Lower lobe of right lung (tissue), 2 donors: ENCODE data around the gene FBXL13. TPM values are rescaled to one million over a fixed set of nuclear protein-coding genes. Genes with fewer than 3 reads are reported as not detected.
A peak's percentile ranks its signal among the peaks of the same experiment; 100 is the strongest.

Source experiments
- ATAC-seq, 2 donors: fragments of 200-7000 bp; cut with Tn5 transposase; one replicate each; pipeline ENCODE4 v1.9.1; 2020 to 2022; ENCODE audit warnings: mild to moderate bottlenecking in 2 of 2, moderate library complexity in 2 of 2
- DNase-seq: peaks from one replicate; pipeline ENCODE4 v3.0.0-alpha.2; 2020
- H3K27ac ChIP-seq: fragments of 200-600 bp; one replicate; pipeline ENCODE4 v1.8.0; 2022
- H3K27me3 ChIP-seq: fragments of 200-600 bp; one replicate; pipeline ENCODE4 v1.8.0; 2022; ENCODE audit warnings: low read depth
- H3K36me3 ChIP-seq: fragments of 200-600 bp; one replicate; pipeline ENCODE4 v1.8.0; 2022; ENCODE audit warnings: mild to moderate bottlenecking
- H3K4me1 ChIP-seq: fragments of 200-600 bp; one replicate; pipeline ENCODE4 v1.8.0; 2022
- H3K4me3 ChIP-seq: fragments of 200-600 bp; one replicate; pipeline ENCODE4 v1.8.0; 2022; ENCODE audit warnings: mild to moderate bottlenecking
- H3K9me3 ChIP-seq: fragments of 200-600 bp; one replicate; pipeline ENCODE4 v1.8.0; 2022
- intact Hi-C: fragments of 100-400 bp; cut with DNase I; formaldehyde crosslinking; loops from one replicate; pipeline ENCODE4 v1.11.0; 2022
- total RNA-seq: library from RNA; stranded (reverse); fragmentation: NEBNext Ultra II Directional; extraction: Animal tissue kit (Norgen Biotek cat#: 25700); gene quantifications from one replicate; pipeline ENCODE4 v1.2.1, GENCODE V29; 2021
- TF ChIP-seq, protein P1 (sequence below): fragments of 200-600 bp; IDR thresholded peaks from one replicate; pipeline ENCODE4 v1.8.0; 2022; ENCODE audit warnings: antibody characterized with exemption, mild to moderate bottlenecking
- donor health status: DM: no; HTN: yes; CAD: no; lungs with severe emphysema.

Gene FBXL13
- total RNA-seq, 1 donor from 2014 or later = 3.4 TPM

DNA sequence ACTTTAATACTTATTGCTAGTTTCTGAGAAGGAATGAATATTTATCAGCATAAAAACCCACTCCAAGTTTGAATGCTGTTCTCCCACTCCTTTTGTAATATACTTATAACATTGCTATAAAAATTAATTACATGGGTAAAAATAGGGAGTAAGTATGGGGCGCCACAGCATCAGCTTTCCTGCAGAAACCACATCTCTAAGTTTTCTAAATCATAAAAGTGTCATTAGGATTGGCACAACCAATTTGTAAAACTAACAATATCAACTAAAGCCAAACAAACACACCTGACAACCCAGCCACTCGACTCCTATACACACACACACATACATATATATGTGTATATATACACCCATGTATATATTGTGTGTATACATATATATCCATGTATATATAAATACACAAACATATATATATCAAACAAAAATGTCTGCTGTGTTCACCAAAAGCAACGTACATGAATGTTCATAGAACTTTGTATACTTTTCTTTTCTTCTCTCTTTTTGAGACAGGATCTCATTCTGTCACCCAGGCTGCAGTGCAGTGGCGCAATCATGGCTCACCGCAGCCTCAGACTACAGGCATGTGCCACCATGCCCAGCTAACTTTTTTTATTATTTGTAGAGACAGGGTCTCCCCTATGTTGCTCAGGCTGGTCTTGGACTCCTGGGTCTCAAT is 176.6 kb downstream of the FBXL13 start:
- intact Hi-C loops = no loop called here
- ATAC-seq = peak in 1 of 2 donors; percentile 49
- no peak overlapping the region for H3K4me3 ChIP-seq
- H3K27ac ChIP-seq = no peak overlapping the region
- peak; percentile 59 for DNase-seq
- H3K36me3 ChIP-seq = no peaks in the 10 kb centered on the region
- H3K4me1 ChIP-seq = peaks cover 12% of the 10 kb centered on the region
- H3K27me3 ChIP-seq = no peaks in the 10 kb centered on the region
- no peaks in the 10 kb centered on the region for H3K9me3 ChIP-seq
- TF ChIP-seq, protein P1, sequence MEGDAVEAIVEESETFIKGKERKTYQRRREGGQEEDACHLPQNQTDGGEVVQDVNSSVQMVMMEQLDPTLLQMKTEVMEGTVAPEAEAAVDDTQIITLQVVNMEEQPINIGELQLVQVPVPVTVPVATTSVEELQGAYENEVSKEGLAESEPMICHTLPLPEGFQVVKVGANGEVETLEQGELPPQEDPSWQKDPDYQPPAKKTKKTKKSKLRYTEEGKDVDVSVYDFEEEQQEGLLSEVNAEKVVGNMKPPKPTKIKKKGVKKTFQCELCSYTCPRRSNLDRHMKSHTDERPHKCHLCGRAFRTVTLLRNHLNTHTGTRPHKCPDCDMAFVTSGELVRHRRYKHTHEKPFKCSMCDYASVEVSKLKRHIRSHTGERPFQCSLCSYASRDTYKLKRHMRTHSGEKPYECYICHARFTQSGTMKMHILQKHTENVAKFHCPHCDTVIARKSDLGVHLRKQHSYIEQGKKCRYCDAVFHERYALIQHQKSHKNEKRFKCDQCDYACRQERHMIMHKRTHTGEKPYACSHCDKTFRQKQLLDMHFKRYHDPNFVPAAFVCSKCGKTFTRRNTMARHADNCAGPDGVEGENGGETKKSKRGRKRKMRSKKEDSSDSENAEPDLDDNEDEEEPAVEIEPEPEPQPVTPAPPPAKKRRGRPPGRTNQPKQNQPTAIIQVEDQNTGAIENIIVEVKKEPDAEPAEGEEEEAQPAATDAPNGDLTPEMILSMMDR = no peak

DNA sequence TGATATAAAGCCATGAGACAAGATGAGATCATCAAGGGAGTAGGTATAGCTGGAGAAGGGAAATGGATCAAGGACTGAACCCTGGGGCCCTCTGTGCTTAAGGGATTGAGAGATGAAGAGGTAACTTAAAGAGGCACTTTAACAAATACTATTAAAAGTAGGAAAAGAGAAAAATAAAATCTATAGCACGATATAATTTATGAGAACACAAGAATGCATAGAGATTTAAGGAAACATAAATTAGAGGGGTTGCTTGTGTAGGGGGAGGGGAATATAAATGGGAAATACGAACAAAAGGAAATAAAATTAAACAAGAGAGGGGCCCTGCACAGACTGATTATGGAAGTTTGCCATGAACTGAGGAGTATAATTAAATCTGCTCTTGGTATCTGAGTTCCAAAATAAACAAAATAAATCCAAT is 177.4 kb downstream of the FBXL13 start:
- H3K27me3 ChIP-seq = no peaks in the 10 kb centered on the region
- no peak overlapping the region for H3K4me3 ChIP-seq
- ATAC-seq (no peak), DNase-seq (no peak)
- H3K9me3 ChIP-seq = no peaks in the 10 kb centered on the region
- no peaks in the 10 kb centered on the region for H3K36me3 ChIP-seq
- intact Hi-C loops = no loop called here
- peaks cover 20% of the 10 kb centered on the region for H3K4me1 ChIP-seq
- TF ChIP-seq, protein P1 = no peak
- H3K27ac ChIP-seq = no peak overlapping the region

DNA sequence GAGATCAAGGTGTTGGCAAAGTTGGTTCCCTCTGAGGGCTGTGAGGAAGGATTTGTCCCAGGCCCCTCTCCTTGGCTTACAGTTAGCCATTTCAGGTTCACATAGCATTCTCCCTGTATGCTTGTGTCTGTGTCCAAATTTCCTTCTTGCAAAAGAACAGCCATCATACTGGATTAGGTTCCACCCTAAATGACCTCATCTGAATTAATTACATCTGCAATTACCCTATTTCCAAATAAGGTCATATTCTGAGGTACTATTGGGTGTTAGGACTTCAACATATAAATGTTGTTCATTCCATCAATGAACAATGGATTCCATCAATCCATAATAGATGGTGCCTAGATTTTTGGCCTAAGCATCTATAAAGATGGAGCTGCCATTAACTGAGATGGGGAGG is 178.0 kb downstream of the FBXL13 start:
- TF ChIP-seq, protein P1 = no peak
- H3K4me3 ChIP-seq = no peak overlapping the region
- no peaks in the 10 kb centered on the region for H3K36me3 ChIP-seq
- intact Hi-C loops = no loop called here
- DNase-seq (no peak), ATAC-seq (no peak)
- no peaks in the 10 kb centered on the region for H3K9me3 ChIP-seq
- peaks cover 26% of the 10 kb centered on the region for H3K4me1 ChIP-seq
- H3K27me3 ChIP-seq = no peaks in the 10 kb centered on the region
- H3K27ac ChIP-seq = no peak overlapping the region

DNA sequence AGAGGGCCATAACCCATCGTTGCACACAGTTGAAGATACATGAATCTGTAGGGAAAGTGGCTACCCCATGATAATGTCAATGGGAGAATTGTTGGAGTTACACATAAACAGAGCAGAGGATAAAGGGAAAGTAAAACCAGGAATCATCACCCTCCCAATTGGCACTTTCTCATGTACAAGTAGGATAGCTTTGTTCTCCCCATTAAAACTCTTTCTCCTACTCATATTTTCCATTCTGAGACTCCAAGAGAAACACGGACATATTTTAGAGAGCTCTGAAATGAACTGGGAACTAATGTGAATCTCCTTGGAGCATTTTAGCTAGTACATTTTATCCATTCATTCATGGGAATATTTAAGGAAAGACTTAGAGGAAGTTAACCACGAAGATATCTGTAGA is 179.0 kb downstream of the FBXL13 start:
- Histone ChIP-seq H3K27me3 (no peaks in the 10 kb centered on the region), H3K9me3 (no peaks in the 10 kb centered on the region), H3K27ac (no peak overlapping the region), H3K4me3 (no peak overlapping the region), H3K4me1 (peaks cover 27% of the 10 kb centered on the region), H3K36me3 (no peaks in the 10 kb centered on the region)
- intact Hi-C loops = no loop called here
- ATAC-seq = no peak
- DNase-seq = no peak
- TF ChIP-seq, protein P1 = no peak

DNA sequence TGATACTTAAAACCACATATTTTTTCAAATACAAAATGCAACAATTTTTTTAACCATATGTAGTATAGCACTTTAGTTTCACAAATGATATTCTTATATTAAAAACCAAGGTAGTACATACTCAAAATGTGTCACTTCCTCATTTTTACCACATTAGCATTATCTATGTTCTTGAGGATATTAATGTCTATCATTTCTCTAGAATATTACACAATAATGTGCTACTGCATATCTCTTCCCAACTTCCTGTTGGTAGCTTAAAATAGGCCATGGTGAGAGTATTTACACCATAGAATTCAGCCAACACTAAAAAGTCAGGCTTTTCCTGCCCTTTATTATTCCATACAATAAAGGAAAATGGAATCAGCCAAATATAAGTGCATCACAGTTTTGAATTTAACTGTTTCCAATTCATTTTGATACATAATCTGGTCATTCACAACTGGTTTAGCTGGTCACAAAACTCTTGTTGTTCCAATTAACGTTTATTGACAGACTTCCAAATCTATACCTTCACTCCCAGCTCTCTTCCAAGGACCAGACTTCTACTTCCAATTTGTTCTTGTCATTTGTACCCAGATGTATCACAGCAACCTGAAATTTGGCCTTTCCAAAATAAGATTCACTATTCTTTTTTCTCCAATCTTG is 181.8 kb downstream of the FBXL13 start:
- Histone ChIP-seq H3K9me3 (no peaks in the 10 kb centered on the region), H3K4me1 (peaks cover 18% of the 10 kb centered on the region), H3K4me3 (no peak overlapping the region), H3K27me3 (no peaks in the 10 kb centered on the region), H3K36me3 (no peaks in the 10 kb centered on the region), H3K27ac (no peak overlapping the region)
- DNase-seq = no peak
- TF ChIP-seq, protein P1 = no peak
- intact Hi-C loops = no loop called here
- ATAC-seq = no peak
